Kidney epithelial cell (primary cell): ENCODE measurements around the gene MRPS18A. TPM values are rescaled to one million over a fixed set of nuclear protein-coding genes. Genes with fewer than 3 reads are reported as not detected.

Experiments
- DNase-seq: peaks from one replicate; pipeline ENCODE4 v3.0.0-alpha.2; 2010; ENCODE audit warnings: low read depth
- H3K27me3 ChIP-seq: 2 replicates; pipeline ENCODE4 v1.6.0; 2011; ENCODE audit warnings: low read length; ENCODE audit not compliant: control insufficient read depth, insufficient read depth
- H3K36me3 ChIP-seq: 2 replicates; pipeline ENCODE4 v1.5.1; 2011; ENCODE audit warnings: low read length; ENCODE audit not compliant: control insufficient read depth, insufficient read depth
- H3K4me3 ChIP-seq: 2 replicates; pipeline ENCODE4 v1.5.1; 2011; ENCODE audit warnings: low read depth, mild to moderate bottlenecking, control low read depth, low read length
- CTCF ChIP-seq: IDR thresholded peaks from 2 replicates; pipeline ENCODE4 v1.5.1; 2011; ENCODE audit warnings: mild to moderate bottlenecking, moderate library complexity, low read length, control low read depth, inconsistent platforms; ENCODE audit not compliant: insufficient read depth, poor library complexity, severe bottlenecking
- total RNA-seq: library from RNA; depleted of rRNA; stranded (reverse); fragments of >200 nt; gene quantifications from 2 replicates; pipeline ENCODE4 v1.2.3, GENCODE V29; 2015

The MRPS18A gene
- total RNA-seq, 1 donor from 2014 or later, result 78.9 TPM

DNA sequence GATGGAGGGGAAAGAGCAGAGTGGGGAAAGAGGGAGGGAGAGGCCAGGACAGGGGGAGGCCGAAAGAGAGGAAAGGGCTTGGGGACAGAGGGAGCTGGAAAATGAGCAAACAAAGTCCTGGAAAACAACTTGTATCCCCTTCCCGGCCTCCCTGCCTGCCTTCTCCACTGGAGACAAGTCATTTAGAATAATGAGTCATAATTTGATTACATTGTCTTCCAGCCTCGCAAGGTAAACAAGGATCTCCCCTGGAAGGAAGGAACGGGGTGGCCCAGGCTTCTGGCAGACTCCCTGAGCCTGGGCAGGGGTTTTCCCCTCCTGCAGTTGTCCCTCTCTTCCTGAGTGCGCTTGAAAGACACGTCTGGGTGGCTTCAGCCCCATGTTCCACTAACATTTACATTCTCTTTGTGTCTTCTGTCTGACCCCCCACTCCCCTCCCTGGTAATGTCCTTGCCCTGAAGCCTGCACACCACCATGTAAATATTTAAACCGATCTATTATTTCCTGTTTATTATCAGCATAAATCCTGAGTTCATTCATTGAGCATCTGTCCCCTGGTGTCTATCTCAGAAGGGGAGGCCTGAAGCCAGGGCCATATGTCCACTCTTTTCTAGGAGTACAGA lies 12.1 kb upstream of the MRPS18A start:
- DNase-seq, result no peak
- H3K27me3 ChIP-seq, result no peaks in the 10 kb centered on the region
- no peaks in the 10 kb centered on the region for H3K36me3 ChIP-seq
- no peak for TF ChIP-seq CTCF
- H3K4me3 ChIP-seq, result no peak overlapping the region

GRCh38 chr6:43698584-43699349 lies 11.2 kb upstream of the MRPS18A start:
- Histone ChIP-seq H3K36me3 (no peaks in the 10 kb centered on the region), H3K27me3 (no peaks in the 10 kb centered on the region), H3K4me3 (no peak overlapping the region)
- TF ChIP-seq CTCF, result no peak
- no peak for DNase-seq

- DNase-seq, result no peak
- H3K27me3 ChIP-seq, result no peaks in the 10 kb centered on the region
- no peak for TF ChIP-seq CTCF
- H3K4me3 ChIP-seq, result no peak overlapping the region
- H3K36me3 ChIP-seq, result no peaks in the 10 kb centered on the region
Observed at GRCh38 chr6:43697421-43697820, 9.8 kb upstream of the MRPS18A start.

- no peak overlapping the region for H3K4me3 ChIP-seq
- no peaks in the 10 kb centered on the region for H3K36me3 ChIP-seq
- no peak for TF ChIP-seq CTCF
- no peaks in the 10 kb centered on the region for H3K27me3 ChIP-seq
- no peak for DNase-seq
Observed at GRCh38 chr6:43695967-43696291, 8.3 kb upstream of the MRPS18A start.

- DNase-seq, result no peak
- Histone ChIP-seq H3K27me3 (no peaks in the 10 kb centered on the region), H3K36me3 (no peaks in the 10 kb centered on the region), H3K4me3 (no peak overlapping the region)
- TF ChIP-seq CTCF, result no peak
Observed at GRCh38 chr6:43695215-43695966, 7.8 kb upstream of the MRPS18A start.
